ENCODE data around the gene KDM4F. TPM values are rescaled to one million over a fixed set of nuclear protein-coding genes. Genes with fewer than 3 reads are reported as not detected.
"Not testable (repeated sequence)": the region's sequence is repeated elsewhere in the genome, so short reads cannot be mapped to it uniquely, and the experiment has no call there.

KDM4F gene
- total RNA-seq (not detected), polyA plus RNA-seq (not detected)

DNA sequence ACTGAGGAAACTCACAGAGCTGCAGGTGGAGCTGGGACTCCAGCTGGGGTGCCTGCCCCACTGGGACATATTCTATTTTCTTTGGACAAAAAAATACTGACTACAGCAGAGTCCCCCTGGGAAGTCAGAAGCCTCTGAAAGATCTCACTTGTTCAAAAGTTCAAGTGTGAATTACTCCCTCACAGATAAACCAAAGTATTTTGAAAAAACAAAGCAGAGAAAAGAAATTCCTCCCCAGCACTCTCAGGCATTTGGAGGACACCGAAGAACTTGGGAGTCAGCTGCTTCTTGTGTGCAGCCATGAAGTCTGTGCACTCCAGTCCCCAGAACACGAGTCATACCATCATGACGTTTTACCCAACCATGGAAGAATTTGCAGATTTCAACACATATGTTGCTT, at the start of gene KDM4F:
Gene KDM4F (plus strand): TSS at position 301 of the 400 bp plus-strand sequence.
- H3K4me1 ChIP-seq; ATAC-seq; H3K27me3 ChIP-seq; intact Hi-C loops (cut with DNase I); H3K36me3 ChIP-seq; FAIRE-seq; DNase-seq; H3K4me3 ChIP-seq; H3K9me3 ChIP-seq; H3K27ac ChIP-seq: not testable (repeated sequence)
- WGBS, 2 donors, result 63 to 75% methylated on average over 2 to 3 of the region's 3 CpGs

DNA sequence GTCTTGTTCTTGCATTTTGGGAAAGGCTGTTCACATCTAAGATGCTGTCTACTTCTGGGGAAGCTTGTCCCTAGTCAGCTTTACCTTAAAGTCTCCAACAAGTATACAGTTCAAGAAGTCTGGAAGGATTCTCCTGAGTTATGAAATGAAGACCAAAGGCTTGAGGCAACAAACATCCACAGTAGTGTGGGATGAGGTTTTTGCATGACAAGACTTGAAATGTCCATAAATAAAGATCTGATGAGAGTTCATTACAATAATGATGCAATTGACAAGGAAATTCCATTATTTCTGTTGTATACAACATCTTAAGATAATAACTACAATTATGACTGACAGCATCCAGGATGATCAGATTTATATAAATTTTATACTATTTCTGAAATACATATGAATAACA, 45.5 kb upstream of the KDM4F start:
- Histone ChIP-seq H3K27ac (no peak overlapping the region), H3K36me3 (no peaks in the 10 kb centered on the region), H3K4me1 (no peaks in the 10 kb centered on the region), H3K4me3 (no peak overlapping the region), H3K27me3 (peaks cover 0 to 3% (median 0%) of the 10 kb centered on the region in 4 donors), H3K9me3 (no peaks in the 10 kb centered on the region)
- intact Hi-C loops (cut with DNase I), result no loop called here
- FAIRE-seq, result no peak
- no peak for ATAC-seq
- no peak for DNase-seq
- no peak for TF ChIP-seq CTCF (IDR thresholded peaks at IDR 0.05)

- DNase-seq, result no peak
- Histone ChIP-seq H3K36me3 (no peaks in the 10 kb centered on the region), H3K4me1 (no peaks in the 10 kb centered on the region), H3K9me3 (no peaks in the 10 kb centered on the region), H3K4me3 (no peak overlapping the region), H3K27me3 (peaks cover 0 to 3% (median 0%) of the 10 kb centered on the region in 4 donors), H3K27ac (no peak overlapping the region)
- TF ChIP-seq CTCF (IDR thresholded peaks at IDR 0.05), result no peak
- ATAC-seq, result no peak
- no peak for FAIRE-seq
- 87 to 89% methylated on average over 1 of the region's 1 CpG for WGBS, 2 donors
- intact Hi-C loops (cut with DNase I), result no loop called here
Observed at GRCh38 chr11:95005642-95006041, 43.6 kb upstream of the KDM4F start.

DNA sequence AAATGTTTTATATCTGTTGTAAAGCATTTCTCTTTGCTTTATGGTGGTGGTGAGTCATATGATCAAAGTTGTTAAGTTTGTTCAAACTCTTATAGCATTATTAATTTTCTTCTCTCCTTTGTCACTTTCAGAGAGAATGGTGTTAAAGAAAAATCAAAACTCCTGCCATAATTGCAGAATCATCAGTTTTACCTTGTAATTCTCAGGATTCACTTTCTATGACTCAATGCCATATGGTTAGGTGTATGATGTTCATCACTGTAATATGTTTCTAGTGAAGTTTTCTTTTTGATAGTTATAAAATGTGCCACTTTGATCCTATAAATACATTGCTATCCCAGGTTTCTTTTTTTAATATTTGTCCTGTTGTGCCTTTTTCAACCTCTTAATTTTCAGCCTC, 37.8 kb upstream of the KDM4F start:
- Histone ChIP-seq H3K4me1 (no peaks in the 10 kb centered on the region), H3K9me3 (no peaks in the 10 kb centered on the region), H3K4me3 (no peak overlapping the region), H3K36me3 (no peaks in the 10 kb centered on the region), H3K27ac (no peak overlapping the region), H3K27me3 (no peaks in the 10 kb centered on the region)
- intact Hi-C loops (cut with DNase I), result no loop called here
- DNase-seq (no peak), FAIRE-seq (no peak), ATAC-seq (no peak)
- TF ChIP-seq CTCF (IDR thresholded peaks at IDR 0.05), result no peak

- DNase-seq, result peak in 5 of 6 donors; percentile 17 to 63 (median 56)
- intact Hi-C loops (cut with DNase I), result no loop called here
- no peak for TF ChIP-seq CTCF (IDR thresholded peaks at IDR 0.05)
- Histone ChIP-seq H3K27me3 (no peaks in the 10 kb centered on the region), H3K4me3 (no peak overlapping the region), H3K36me3 (no peaks in the 10 kb centered on the region), H3K4me1 (no peaks in the 10 kb centered on the region), H3K9me3 (no peaks in the 10 kb centered on the region), H3K27ac (no peak overlapping the region)
- no peak for FAIRE-seq
- WGBS, 2 donors, result 66 to 70% methylated on average over 12 of the region's 12 CpGs
- ATAC-seq, result peak; percentile 70 to 100 (median 88)
Observed at GRCh38 chr11:95014184-95014821, 34.9 kb upstream of the KDM4F start.

Data from pancreas (tissue), 10 donors.